CD14-positive monocyte (primary cell): ENCODE measurements around the gene ACACA. TPM values are rescaled to one million over a fixed set of nuclear protein-coding genes. Genes with fewer than 3 reads are reported as not detected.

Source experiments
- DNase-seq, 3 donors: peaks; one replicate each; pipeline ENCODE4 v3.0.0-alpha.2; 2011 to 2022
- H2AFZ ChIP-seq: 2 replicates; pipeline ENCODE4 v1.6.0; 2012; ENCODE audit warnings: mild to moderate bottlenecking, low read depth, low read length, inconsistent platforms; ENCODE audit not compliant: insufficient read depth, poor library complexity, severe bottlenecking
- H3K27ac ChIP-seq, 2 donors: 1 replicate in 1 of 2; 2 replicates in 1 of 2; pipeline ENCODE4 v1.5.1; 2012 to 2013; ENCODE audit warnings: low read length in 2 of 2, control low read depth in 1 of 2, inconsistent platforms in 1 of 2, low read depth in 1 of 2, mild to moderate bottlenecking in 1 of 2
- H3K27me3 ChIP-seq, 2 donors: one replicate each; pipeline versions ENCODE4 v1.6.0 to v1.6.1; 2011 to 2013; ENCODE audit warnings: low read length in 2 of 2; ENCODE audit not compliant: control insufficient read depth in 2 of 2, insufficient read depth in 2 of 2
- H3K36me3 ChIP-seq, 2 donors: replicated peaks in 1 of 2; 1 replicate in 1 of 2; 2 replicates in 1 of 2; pipeline versions ENCODE4 v1.5.1 to v1.6.1; 2012 to 2013; ENCODE audit warnings: low read length in 2 of 2, control low read depth in 1 of 2, inconsistent platforms in 1 of 2, mild to moderate bottlenecking in 1 of 2; ENCODE audit not compliant: insufficient read depth in 2 of 2, control insufficient read depth in 1 of 2
- H3K4me1 ChIP-seq, 2 donors: 1 replicate in 1 of 2; 2 replicates in 1 of 2; pipeline versions ENCODE4 v1.5.1 to v1.6.1; 2012 to 2013; ENCODE audit warnings: low read length in 2 of 2, control low read depth in 1 of 2, inconsistent platforms in 1 of 2, mild to moderate bottlenecking in 1 of 2, moderate library complexity in 1 of 2; ENCODE audit not compliant: insufficient read depth in 2 of 2, control insufficient read depth in 1 of 2
- H3K4me2 ChIP-seq: replicated peaks from 2 replicates; pipeline ENCODE3; 2012; ENCODE audit warnings: low read length, moderate library complexity, mild to moderate bottlenecking; ENCODE audit not compliant: poor library complexity, severe bottlenecking; ENCODE audit errors: extremely low read depth
- H3K4me3 ChIP-seq, 3 experiments: fragments of 200-600 bp in 1 of 3; sonication (generic) in 1 of 3; replicated peaks in 1 of 3; 1 replicate in 2 of 3; 2 replicates in 1 of 3; pipeline ENCODE4 v1.5.1; 2011 to 2013; ENCODE audit warnings: low read length in 3 of 3, mild to moderate bottlenecking in 3 of 3, control low read depth in 2 of 3, low read depth in 2 of 3, inconsistent platforms in 1 of 3, moderate library complexity in 1 of 3
- H3K79me2 ChIP-seq: 2 replicates; pipeline ENCODE4 v1.6.0; 2012; ENCODE audit warnings: mild to moderate bottlenecking, control low read depth, inconsistent platforms, low read length, moderate library complexity; ENCODE audit not compliant: insufficient read depth
- H3K9ac ChIP-seq: 2 replicates; pipeline ENCODE4 v1.6.0; 2017; ENCODE audit warnings: low read length, mild to moderate bottlenecking; ENCODE audit not compliant: insufficient read depth, poor library complexity, severe bottlenecking
- H3K9me3 ChIP-seq, 2 donors: replicated peaks in 1 of 2; 1 replicate in 1 of 2; 2 replicates in 1 of 2; pipeline versions ENCODE4 v1.5.1 to v1.6.1; 2012 to 2013; ENCODE audit warnings: low read length in 2 of 2, control low read depth in 1 of 2; ENCODE audit not compliant: control insufficient read depth in 1 of 2, insufficient read depth in 1 of 2
- H4K20me1 ChIP-seq: 2 replicates; pipeline ENCODE4 v1.6.0; 2012; ENCODE audit warnings: mild to moderate bottlenecking, low read length, control low read depth, moderate library complexity; ENCODE audit not compliant: insufficient read depth
- H3K27ac Mint-ChIP-seq, 7 donors: one replicate each; pipeline ENCODE4 v1.8.0; 2020; ENCODE audit warnings: mild to moderate bottlenecking in 7 of 7, mixed read lengths in 7 of 7, moderate library complexity in 6 of 7, inconsistent platforms in 2 of 7
- H3K27me3 Mint-ChIP-seq, 3 donors: one replicate each; pipeline ENCODE4 v1.8.0; 2021 to 2022; ENCODE audit warnings: low read depth in 3 of 3, mild to moderate bottlenecking in 3 of 3, mixed read lengths in 3 of 3, moderate library complexity in 3 of 3, inconsistent platforms in 1 of 3
- H3K36me3 Mint-ChIP-seq, 2 donors: one replicate each; pipeline ENCODE4 v1.8.0; 2020; ENCODE audit warnings: mixed read lengths in 2 of 2, inconsistent platforms in 1 of 2, mild to moderate bottlenecking in 1 of 2
- H3K4me1 Mint-ChIP-seq: one replicate; pipeline ENCODE4 v1.8.0; 2020; ENCODE audit warnings: mild to moderate bottlenecking, mixed read lengths
- H3K4me3 Mint-ChIP-seq, 2 donors: one replicate each; pipeline ENCODE4 v1.8.0; 2020; ENCODE audit warnings: mild to moderate bottlenecking in 2 of 2, mixed read lengths in 2 of 2, moderate library complexity in 1 of 2
- H3K9me3 Mint-ChIP-seq, 7 donors: one replicate each; pipeline ENCODE4 v1.8.0; 2020 to 2022; ENCODE audit warnings: mixed read lengths in 7 of 7, mild to moderate bottlenecking in 6 of 7, moderate library complexity in 6 of 7, inconsistent platforms in 2 of 7
- WGBS: methylation state at CpG from one replicate; pipeline ENCODE4 v1.1.5; 2013; ENCODE audit warnings: missing lambda C conversion rate; ENCODE audit not compliant: insufficient coverage; 5-methylcytosine and 5-hydroxymethylcytosine counted together
- intact Hi-C, 2 donors: fragments of 100-400 bp; cut with micrococcal nuclease; formaldehyde crosslinking; loops; one replicate each; pipeline versions ENCODE4 v1.15.0 to v1.15.1; 2023
- polyA plus RNA-seq, 3 donors: library from polyadenylated mRNA; depleted of rRNA in 1 of 3; unstranded in 2 of 3; stranded (reverse) in 1 of 3; fragments of 300-500 nt in 2 of 3; fragments of >200 nt in 1 of 3; fragmentation: Illumina TruSeq in 2 of 3; gene quantifications; 1 replicate in 2 of 3; 2 replicates in 1 of 3; pipeline ENCODE4 v1.2.3, GENCODE V29; 2012 to 2021
- TF ChIP-seq, protein P1 (sequence below): fragments of 200-600 bp; IDR thresholded peaks from one replicate; pipeline ENCODE4 v1.8.0; 2022; ENCODE audit warnings: antibody characterized with exemption, mild to moderate bottlenecking

Gene ACACA
- polyA plus RNA-seq, 3 donors, result 3.5 to 4.6 (median 3.8) TPM

DNA sequence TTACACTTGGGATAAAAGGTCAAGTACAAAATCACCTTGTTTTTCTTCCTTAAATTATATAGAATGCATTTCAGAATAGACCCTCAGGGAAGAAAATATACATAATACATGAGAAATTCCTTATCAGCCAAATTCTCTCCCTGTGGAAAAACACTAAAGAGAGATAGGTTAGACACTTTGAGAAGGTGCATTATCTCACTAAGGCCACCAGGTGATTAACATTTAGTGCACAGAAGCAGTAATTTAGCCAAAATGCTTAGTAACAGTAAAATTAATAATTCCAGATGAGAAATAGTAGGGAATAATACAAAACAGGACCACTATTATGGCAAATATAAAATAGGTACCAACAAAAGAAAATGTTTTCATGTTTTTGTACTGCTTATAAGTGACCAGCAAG is 216.1 kb downstream of the ACACA start:
- Histone ChIP-seq H3K4me3 (no peak overlapping the region), H3K9me3 (no peaks in the 10 kb centered on the region), H4K20me1 (no peaks in the 10 kb centered on the region), H3K9ac (no peak overlapping the region), H3K27me3 (no peaks in the 10 kb centered on the region), H3K4me2 (no peak overlapping the region), H3K36me3 (peaks cover 16 to 40% of the 10 kb centered on the region in 2 donors), H3K79me2 (no peaks in the 10 kb centered on the region), H2AFZ (no peak overlapping the region), H3K4me1 (no peaks in the 10 kb centered on the region), H3K27ac (no peak overlapping the region)
- Mint-ChIP-seq H3K27me3 (no peaks in the 10 kb centered on the region), H3K27ac (no peak overlapping the region), H3K36me3 (peaks cover 38 to 43% of the 10 kb centered on the region in 2 donors), H3K4me1 (no peaks in the 10 kb centered on the region), H3K4me3 (no peak overlapping the region), H3K9me3 (no peaks in the 10 kb centered on the region)
- no peak for DNase-seq
- TF ChIP-seq, protein P1, sequence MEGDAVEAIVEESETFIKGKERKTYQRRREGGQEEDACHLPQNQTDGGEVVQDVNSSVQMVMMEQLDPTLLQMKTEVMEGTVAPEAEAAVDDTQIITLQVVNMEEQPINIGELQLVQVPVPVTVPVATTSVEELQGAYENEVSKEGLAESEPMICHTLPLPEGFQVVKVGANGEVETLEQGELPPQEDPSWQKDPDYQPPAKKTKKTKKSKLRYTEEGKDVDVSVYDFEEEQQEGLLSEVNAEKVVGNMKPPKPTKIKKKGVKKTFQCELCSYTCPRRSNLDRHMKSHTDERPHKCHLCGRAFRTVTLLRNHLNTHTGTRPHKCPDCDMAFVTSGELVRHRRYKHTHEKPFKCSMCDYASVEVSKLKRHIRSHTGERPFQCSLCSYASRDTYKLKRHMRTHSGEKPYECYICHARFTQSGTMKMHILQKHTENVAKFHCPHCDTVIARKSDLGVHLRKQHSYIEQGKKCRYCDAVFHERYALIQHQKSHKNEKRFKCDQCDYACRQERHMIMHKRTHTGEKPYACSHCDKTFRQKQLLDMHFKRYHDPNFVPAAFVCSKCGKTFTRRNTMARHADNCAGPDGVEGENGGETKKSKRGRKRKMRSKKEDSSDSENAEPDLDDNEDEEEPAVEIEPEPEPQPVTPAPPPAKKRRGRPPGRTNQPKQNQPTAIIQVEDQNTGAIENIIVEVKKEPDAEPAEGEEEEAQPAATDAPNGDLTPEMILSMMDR, result no peak
- intact Hi-C loops, result no loop called here

- Mint-ChIP-seq H3K36me3 (peaks cover 35 to 50% of the 10 kb centered on the region in 2 donors), H3K4me1 (no peaks in the 10 kb centered on the region), H3K4me3 (no peak overlapping the region), H3K27me3 (no peaks in the 10 kb centered on the region), H3K9me3 (no peaks in the 10 kb centered on the region), H3K27ac (no peak overlapping the region)
- DNase-seq, result no peak
- Histone ChIP-seq H3K9me3 (no peaks in the 10 kb centered on the region), H3K4me2 (no peak overlapping the region), H3K27me3 (no peaks in the 10 kb centered on the region), H4K20me1 (no peaks in the 10 kb centered on the region), H3K36me3 (peaks cover 16 to 40% of the 10 kb centered on the region in 2 donors), H3K4me1 (no peaks in the 10 kb centered on the region), H3K27ac (no peak overlapping the region), H3K79me2 (no peaks in the 10 kb centered on the region), H3K9ac (no peak overlapping the region), H3K4me3 (no peak overlapping the region), H2AFZ (no peak overlapping the region)
- TF ChIP-seq, protein P1, result no peak
- intact Hi-C loops, result no loop called here
- WGBS, result 97% methylated on average over 7 of the region's 11 CpGs
These were observed 218.5 kb downstream of the ACACA start for GRCh38 chr17:37188157-37188556.
